Fibroblast of lung (primary cell): ENCODE results near the gene FARP1. TPM values are rescaled to one million over a fixed set of nuclear protein-coding genes. Genes with fewer than 3 reads are reported as not detected.
A peak's percentile ranks its signal among the peaks of the same experiment; 100 is the strongest.

ENCODE experiments used
- DNase-seq, 2 donors: peaks; one replicate each; pipeline versions ENCODE4 v3.0.0 to v3.0.0-alpha.2; 2010; ENCODE audit warnings: low read depth in 2 of 2
- H2AFZ ChIP-seq: 2 replicates; pipeline ENCODE4 v1.5.1; 2012; ENCODE audit warnings: low read length, control low read depth, inconsistent platforms
- H3K27ac ChIP-seq: 2 replicates; pipeline ENCODE4 v1.5.1; 2011; ENCODE audit warnings: low read length, control low read depth; ENCODE audit not compliant: insufficient read depth
- H3K27me3 ChIP-seq: 2 replicates; pipeline ENCODE4 v1.5.1; 2011; ENCODE audit warnings: mild to moderate bottlenecking, low read length; ENCODE audit not compliant: control insufficient read depth, insufficient read depth
- H3K36me3 ChIP-seq: 2 replicates; pipeline ENCODE4 v1.5.1; 2011; ENCODE audit warnings: low read length; ENCODE audit not compliant: control insufficient read depth, insufficient read depth
- H3K4me1 ChIP-seq: 2 replicates; pipeline ENCODE4 v1.5.1; 2011; ENCODE audit warnings: low read length; ENCODE audit not compliant: control insufficient read depth, insufficient read depth; ENCODE audit errors: extremely low read depth
- H3K4me2 ChIP-seq: 2 replicates; pipeline ENCODE4 v1.5.1; 2011; ENCODE audit warnings: low read length, control low read depth; ENCODE audit not compliant: insufficient read depth; ENCODE audit errors: extremely low read depth
- H3K4me3 ChIP-seq, 4 experiments: fragments of 200-600 bp in 1 of 4; sonication (generic) in 1 of 4; replicated peaks in 1 of 4; 2 replicates each; pipeline ENCODE4 v1.5.1; 2011 to 2016; ENCODE audit warnings: low read length in 4 of 4, low read depth in 3 of 4, mild to moderate bottlenecking in 3 of 4, control low read depth in 2 of 4, inconsistent platforms in 1 of 4, mixed read lengths in 1 of 4; ENCODE audit not compliant: insufficient read depth in 1 of 4; ENCODE audit errors: control extremely low read depth in 1 of 4
- H3K79me2 ChIP-seq: 2 replicates; pipeline ENCODE4 v1.5.1; 2012; ENCODE audit warnings: mild to moderate bottlenecking, low read length, inconsistent platforms; ENCODE audit not compliant: control insufficient read depth, insufficient read depth
- H3K9ac ChIP-seq: 2 replicates; pipeline ENCODE4 v1.5.1; 2011; ENCODE audit warnings: mild to moderate bottlenecking, low read length, control low read depth; ENCODE audit not compliant: insufficient read depth
- H3K9me3 ChIP-seq: 2 replicates; pipeline ENCODE4 v1.5.1; 2012; ENCODE audit warnings: low read depth, low read length; ENCODE audit not compliant: control insufficient read depth, insufficient read depth
- H4K20me1 ChIP-seq: 2 replicates; pipeline ENCODE4 v1.5.1; 2011; ENCODE audit warnings: low read length; ENCODE audit not compliant: control insufficient read depth, insufficient read depth; ENCODE audit errors: extremely low read depth
- CTCF ChIP-seq, 2 donors: IDR thresholded peaks in 1 of 2; conservative IDR thresholded peaks in 1 of 2; 1 replicate in 1 of 2; 2 replicates in 1 of 2; pipeline ENCODE4 v1.5.1; 2011 to 2012; ENCODE audit warnings: low read length in 2 of 2, control low read depth in 1 of 2, inconsistent platforms in 1 of 2, low read depth in 1 of 2, mild to moderate bottlenecking in 1 of 2
- EZH2 ChIP-seq: IDR thresholded peaks from 2 replicates; pipeline ENCODE4 v1.5.1; 2012; ENCODE audit warnings: low read length, control low read depth, mild to moderate bottlenecking; ENCODE audit errors: missing control alignments
- polyA plus RNA-seq, 2 donors: library from polyadenylated mRNA; depleted of rRNA in 1 of 2; stranded (reverse) in 1 of 2; unstranded in 1 of 2; fragments of >200 nt; gene quantifications; 2 replicates each; pipeline ENCODE4 v1.2.1, GENCODE V29; 2011 to 2012; ENCODE audit warnings: missing spikeins in 1 of 2
- total RNA-seq: library from RNA; depleted of rRNA; stranded (reverse); fragments of >200 nt; gene quantifications from 2 replicates; pipeline ENCODE4 v1.2.1, GENCODE V29; 2014

Gene FARP1
- total and polyA plus RNA-seq, 2 donors (not counting 1 experiment from before 2014, with no cell fraction given): 50.9 to 199 TPM

DNA sequence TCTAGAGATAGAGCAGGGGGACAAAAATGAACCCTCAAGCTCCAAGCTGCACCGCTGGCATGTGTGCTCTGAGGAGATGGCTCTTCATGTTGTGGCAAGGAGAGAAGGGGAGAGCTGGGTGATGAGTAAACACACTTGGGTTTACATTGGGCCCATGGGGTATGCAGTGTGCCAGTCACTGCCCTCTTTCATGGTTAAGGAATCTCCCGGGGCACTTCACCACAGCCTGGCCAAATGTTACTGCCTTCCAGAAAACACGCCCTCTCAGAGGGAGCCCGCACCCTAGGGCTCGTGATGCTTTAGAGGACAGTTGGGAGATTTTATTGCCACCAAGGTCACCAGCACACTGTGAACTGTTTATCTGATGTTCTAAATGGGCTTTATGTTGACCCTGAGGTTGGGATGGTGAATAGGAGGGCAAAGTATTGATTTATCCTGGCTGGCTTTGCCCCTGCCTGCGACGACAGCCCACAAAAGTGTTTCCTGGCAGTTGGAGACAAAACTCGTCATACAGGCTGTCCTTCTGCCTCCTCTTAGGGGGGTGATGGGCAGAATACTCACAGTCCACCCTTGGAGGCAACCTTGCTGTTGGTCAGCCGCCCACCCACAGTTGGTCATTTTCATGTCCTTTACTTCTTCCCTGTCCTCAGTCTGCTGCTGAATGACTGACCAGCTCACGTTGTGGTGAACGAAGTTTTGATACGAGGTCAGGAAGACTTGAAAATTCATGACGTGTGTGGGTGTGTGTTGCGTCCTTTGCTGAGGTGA, 277.1 kb downstream of the FARP1 start:
- no peaks in the 10 kb centered on the region for H3K79me2 ChIP-seq
- H3K27ac ChIP-seq: no peak overlapping the region
- no peak overlapping the region for H3K4me3 ChIP-seq
- no peak overlapping the region for H3K4me2 ChIP-seq
- no peak for TF ChIP-seq EZH2
- TF ChIP-seq CTCF (conservative IDR thresholded peaks at IDR 0.05 in 1 of 2, IDR thresholded peaks at IDR 0.05 in 1 of 2; ENCODE audit: low read depth in 1 of 2, low read length in 2 of 2): no peak
- peak in 1 of 2 donors; percentile 16 for DNase-seq
- no peaks in the 10 kb centered on the region for H3K9me3 ChIP-seq
- H3K27me3 ChIP-seq: no peaks in the 10 kb centered on the region
- H2AFZ ChIP-seq: no peak overlapping the region
- peaks cover 10% of the 10 kb centered on the region for H3K36me3 ChIP-seq
- no peak overlapping the region for H3K9ac ChIP-seq
- H4K20me1 ChIP-seq: no peaks in the 10 kb centered on the region
- no peaks in the 10 kb centered on the region for H3K4me1 ChIP-seq

DNA sequence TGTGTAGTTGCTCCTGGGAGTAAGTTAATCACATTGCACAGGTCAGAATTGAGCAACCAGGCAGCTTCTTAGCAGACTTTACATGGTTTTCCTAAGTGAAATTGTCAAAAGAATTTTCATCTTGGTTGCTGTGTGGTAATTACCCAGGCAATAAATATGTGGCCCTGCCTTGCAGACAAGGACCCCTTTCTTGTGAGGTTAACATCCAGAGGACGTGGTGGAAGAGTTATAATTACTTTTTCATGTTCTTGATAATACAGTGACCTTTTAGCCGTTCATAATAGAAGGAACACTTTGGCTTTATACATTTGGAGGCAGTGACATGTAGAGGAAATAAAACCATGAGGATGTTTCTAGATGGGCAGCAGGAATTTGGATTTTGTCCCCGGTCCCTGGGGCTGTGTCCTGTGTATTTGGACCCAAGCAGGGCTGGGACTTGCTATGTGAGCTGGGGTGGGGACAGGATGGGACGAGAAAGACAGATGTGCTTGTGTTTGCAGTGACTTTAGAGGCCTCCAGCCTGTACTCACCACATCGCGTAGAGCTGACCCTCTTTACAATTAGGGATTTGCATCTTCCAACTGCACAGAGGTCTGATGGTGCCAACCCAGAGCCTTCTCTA, 277.8 kb downstream of the FARP1 start:
- DNase-seq: no peak
- Histone ChIP-seq H3K9ac (no peak overlapping the region), H3K36me3 (peaks cover 7% of the 10 kb centered on the region), H3K9me3 (no peaks in the 10 kb centered on the region), H3K27ac (no peak overlapping the region), H3K79me2 (no peaks in the 10 kb centered on the region), H2AFZ (no peak overlapping the region), H3K4me1 (no peaks in the 10 kb centered on the region), H3K27me3 (no peaks in the 10 kb centered on the region), H4K20me1 (no peaks in the 10 kb centered on the region), H3K4me3 (no peak overlapping the region), H3K4me2 (no peak overlapping the region)
- TF ChIP-seq EZH2: no peak

DNA sequence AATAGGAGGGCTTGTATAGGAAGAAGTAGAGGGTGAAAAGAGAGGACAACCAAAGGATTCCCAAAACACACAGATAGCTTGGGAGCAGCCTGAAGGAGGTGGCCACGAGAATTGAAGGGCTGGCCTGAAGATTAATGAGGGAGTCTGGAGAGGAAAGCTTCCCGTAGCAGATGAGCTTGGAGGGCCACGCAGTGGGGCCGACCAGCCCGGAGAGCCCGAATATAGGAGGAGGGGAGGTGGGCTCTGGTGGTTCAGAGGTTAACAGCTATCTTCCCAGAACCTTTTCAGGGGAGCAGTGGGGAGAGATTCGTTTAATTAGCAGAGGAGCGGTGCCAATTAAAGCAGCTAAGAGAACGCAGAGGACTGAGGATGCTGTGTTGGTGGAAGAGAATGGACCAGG, 279.2 kb downstream of the FARP1 start:
- H3K27ac ChIP-seq: no peak overlapping the region
- H3K36me3 ChIP-seq: peaks cover 8% of the 10 kb centered on the region
- no peak for DNase-seq

More for the DNA sequence above, 279.2 kb downstream of the FARP1 start:
- H3K4me3 ChIP-seq: no peak overlapping the region
- no peaks in the 10 kb centered on the region for H3K4me1 ChIP-seq
- H3K4me2 ChIP-seq: no peak overlapping the region
- H3K79me2 ChIP-seq: no peaks in the 10 kb centered on the region
- TF ChIP-seq EZH2 (no peak), CTCF (conservative IDR thresholded peaks at IDR 0.05 in 1 of 2, IDR thresholded peaks at IDR 0.05 in 1 of 2; ENCODE audit: low read depth in 1 of 2, low read length in 2 of 2) (no peak)
- no peaks in the 10 kb centered on the region for H3K27me3 ChIP-seq
- no peaks in the 10 kb centered on the region for H3K9me3 ChIP-seq
- H4K20me1 ChIP-seq: no peaks in the 10 kb centered on the region
- no peak overlapping the region for H2AFZ ChIP-seq
- no peak overlapping the region for H3K9ac ChIP-seq
